ENCODE data around the gene ITGB5. TPM values are rescaled to one million over a fixed set of nuclear protein-coding genes. Genes with fewer than 3 reads are reported as not detected.

ITGB5 gene
- total RNA-seq, 1 experiment from 2014 or later, result 146 TPM

DNA sequence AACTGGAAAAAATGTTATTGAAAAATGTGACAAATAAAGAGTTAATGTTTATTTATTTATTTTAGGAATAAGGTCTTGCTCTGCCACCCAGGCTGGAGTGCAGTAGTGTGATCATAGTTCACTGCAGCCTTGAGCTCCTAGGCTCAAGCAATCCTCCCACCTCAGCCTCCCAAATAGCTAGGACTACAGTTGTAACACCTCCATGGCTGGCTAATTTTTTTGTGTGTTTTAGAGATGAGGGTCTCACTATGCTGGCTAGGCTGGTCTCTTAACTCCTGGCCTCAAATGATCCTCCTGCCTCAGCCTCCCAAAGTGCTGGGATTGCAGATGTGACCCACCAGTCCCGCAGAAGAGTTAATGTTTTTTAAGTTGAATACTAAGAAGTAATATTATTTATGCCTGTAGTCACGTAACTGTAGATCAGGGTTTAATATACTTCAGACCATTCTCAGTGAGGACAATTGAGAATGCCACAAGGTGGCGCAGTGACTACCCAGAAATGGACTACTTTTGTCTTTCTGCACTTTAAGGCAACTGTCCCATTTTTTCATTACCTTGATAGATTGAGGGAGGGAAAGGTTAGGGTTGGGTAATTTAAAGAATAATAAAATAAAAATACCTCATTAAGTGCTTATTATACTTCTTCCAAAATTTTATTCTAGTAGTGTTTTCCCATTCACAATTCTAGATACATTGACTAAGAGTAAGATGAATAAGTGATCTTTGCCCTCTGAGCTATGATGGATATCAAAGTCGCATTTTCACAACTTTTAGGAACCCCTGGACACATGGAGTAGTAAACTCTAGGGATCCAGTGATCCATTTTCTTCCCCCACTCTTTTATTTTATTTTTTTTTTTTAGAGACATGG, 41.4 kb upstream of the ITGB5 start:
- Histone ChIP-seq H3K23ac (ENCODE audit: insufficient read length, low read depth, low read length) (no peak overlapping the region), H3K4me1 (ENCODE audit: insufficient read depth, low read length) (no peaks in the 10 kb centered on the region), H3K79me2 (ENCODE audit: insufficient read depth, low read length) (no peaks in the 10 kb centered on the region), H3T11ph (ENCODE audit: low read length) (no peak overlapping the region), H3K4me2 (ENCODE audit: insufficient read depth, insufficient read length, low read length) (no peak overlapping the region), H4K5ac (ENCODE audit: insufficient read length, low read depth, low read length) (no peak overlapping the region), H3K56ac (ENCODE audit: insufficient read length, low read depth, low read length) (no peak overlapping the region), H3K79me1 (ENCODE audit: insufficient read depth, low read depth, low read length, poor library complexity, severe bottlenecking) (no peaks in the 10 kb centered on the region), H2BK20ac (ENCODE audit: low read depth, low read length, poor library complexity, severe bottlenecking) (no peak overlapping the region), H2BK5ac (ENCODE audit: insufficient read length, low read length) (no peak overlapping the region), H3K23me2 (ENCODE audit: insufficient read length, low read depth, low read length, poor library complexity, severe bottlenecking) (no peaks in the 10 kb centered on the region), H3K14ac (ENCODE audit: insufficient read depth, low read length) (no peak overlapping the region), H3K9ac (ENCODE audit: extremely low read depth, insufficient read length, low read length) (no peak overlapping the region), H2AFZ (ENCODE audit: low read length) (no peak overlapping the region), H3K27ac (ENCODE audit: insufficient read length, low read depth, low read length) (no peak overlapping the region), H3K4ac (ENCODE audit: low read depth, low read length) (no peak overlapping the region), H4K20me1 (ENCODE audit: control insufficient read depth, insufficient read depth, insufficient read length) (no peaks in the 10 kb centered on the region), H3K18ac (ENCODE audit: insufficient read length, low read depth, low read length) (no peak overlapping the region), H2BK120ac (ENCODE audit: low read depth, low read length, poor library complexity, severe bottlenecking) (no peak overlapping the region), H4K91ac (ENCODE audit: insufficient read length, low read depth, low read length) (no peak overlapping the region), H3K9me3 (ENCODE audit: control insufficient read depth, low read depth, low read length) (no peaks in the 10 kb centered on the region), H2AK5ac (ENCODE audit: insufficient read length, low read length) (no peak overlapping the region), H2BK15ac (ENCODE audit: low read depth, low read length) (no peak overlapping the region), H3K27me3 (ENCODE audit: insufficient read depth, low read length) (no peaks in the 10 kb centered on the region), H2BK12ac (ENCODE audit: insufficient read length, low read depth, low read length) (no peak overlapping the region), H4K8ac (replicated peaks; ENCODE audit: insufficient read length, low read depth, low read length) (no peak overlapping the region)
- no CpG with 5 or more reads among the region's 4 CpGs for WGBS (ENCODE audit: extremely low coverage, insufficient read length, low lambda C conversion rate)
- Mint-ChIP-seq H3K27me3 (ENCODE audit: low read depth) (no peaks in the 10 kb centered on the region; the same call in 1 of the 2 replicates), H3K36me3 (ENCODE audit: insufficient read depth in 1 of 3, low read depth in 3 of 3) (no peaks in the 10 kb centered on the region), H3K27ac (peak overlapping the region in 1 of 3 experiments; percentile 78; a peak in 1 of 7 replicates), H3K4me3 (no peak overlapping the region), H3K4me1 (no peaks in the 10 kb centered on the region), H3K9me3 (no peaks in the 10 kb centered on the region)
- DNase-seq, result peak; percentile 54
- TF ChIP-seq, protein P1, sequence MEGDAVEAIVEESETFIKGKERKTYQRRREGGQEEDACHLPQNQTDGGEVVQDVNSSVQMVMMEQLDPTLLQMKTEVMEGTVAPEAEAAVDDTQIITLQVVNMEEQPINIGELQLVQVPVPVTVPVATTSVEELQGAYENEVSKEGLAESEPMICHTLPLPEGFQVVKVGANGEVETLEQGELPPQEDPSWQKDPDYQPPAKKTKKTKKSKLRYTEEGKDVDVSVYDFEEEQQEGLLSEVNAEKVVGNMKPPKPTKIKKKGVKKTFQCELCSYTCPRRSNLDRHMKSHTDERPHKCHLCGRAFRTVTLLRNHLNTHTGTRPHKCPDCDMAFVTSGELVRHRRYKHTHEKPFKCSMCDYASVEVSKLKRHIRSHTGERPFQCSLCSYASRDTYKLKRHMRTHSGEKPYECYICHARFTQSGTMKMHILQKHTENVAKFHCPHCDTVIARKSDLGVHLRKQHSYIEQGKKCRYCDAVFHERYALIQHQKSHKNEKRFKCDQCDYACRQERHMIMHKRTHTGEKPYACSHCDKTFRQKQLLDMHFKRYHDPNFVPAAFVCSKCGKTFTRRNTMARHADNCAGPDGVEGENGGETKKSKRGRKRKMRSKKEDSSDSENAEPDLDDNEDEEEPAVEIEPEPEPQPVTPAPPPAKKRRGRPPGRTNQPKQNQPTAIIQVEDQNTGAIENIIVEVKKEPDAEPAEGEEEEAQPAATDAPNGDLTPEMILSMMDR (conservative IDR thresholded peaks at IDR 0.05), result peak; percentile 94
